ENCODE data around the gene TCAF1.

- TF ChIP-seq CTCF (IDR thresholded peaks at IDR 0.05) (no peak), EZH2 (IDR thresholded peaks at IDR 0.05; ENCODE audit: borderline replicate concordance, insufficient read depth, low read depth, low read length, poor library complexity, severe bottlenecking) (no peak)
These were observed 7.9 kb upstream of the TCAF1 start for GRCh38 chr7:143909863-143910262.
